Smooth muscle cell (in vitro differentiated cells): ENCODE measurements around the gene HES7. TPM values are rescaled to one million over a fixed set of nuclear protein-coding genes. Genes with fewer than 3 reads are reported as not detected.

Experiments used
- DNase-seq: peaks from one replicate; lab custom pipeline; 2025; ENCODE audit not compliant: unreplicated experiment; lab: John Stamatoyannopoulos, UW
- H2AFZ ChIP-seq: fragments of 200-600 bp; sonication (generic); 2 replicates; pipeline ENCODE4 v1.6.0; 2016; ENCODE audit warnings: antibody characterized with exemption, low read depth, mild to moderate bottlenecking
- H3F3A ChIP-seq: fragments of 200-600 bp; sonication (generic); 2 replicates; pipeline ENCODE4 v1.6.0; 2017; ENCODE audit warnings: antibody characterized with exemption, low read depth
- H3K27ac ChIP-seq: fragments of 200-600 bp; sonication (generic); 2 replicates; pipeline ENCODE4 v1.5.1; 2016; ENCODE audit warnings: low read depth, mild to moderate bottlenecking
- H3K27me3 ChIP-seq: fragments of 200-600 bp; sonication (generic); 2 replicates; pipeline ENCODE4 v1.6.1; 2016; ENCODE audit warnings: low read depth, mild to moderate bottlenecking
- H3K36me3 ChIP-seq: fragments of 200-600 bp; sonication (generic); 2 replicates; pipeline ENCODE4 v1.5.1; 2016; ENCODE audit warnings: low read depth
- H3K4me1 ChIP-seq: fragments of 200-600 bp; sonication (generic); 2 replicates; pipeline ENCODE4 v1.5.1; 2016; ENCODE audit warnings: low read depth
- H3K4me2 ChIP-seq: fragments of 200-600 bp; sonication (generic); 2 replicates; pipeline ENCODE4 v1.6.0; 2016; ENCODE audit warnings: mild to moderate bottlenecking
- H3K4me3 ChIP-seq: fragments of 200-600 bp; sonication (generic); 2 replicates; pipeline ENCODE4 v1.5.1; 2016; ENCODE audit warnings: mild to moderate bottlenecking
- H3K79me2 ChIP-seq: fragments of 200-600 bp; sonication (generic); 2 replicates; pipeline ENCODE4 v1.6.0; 2016; ENCODE audit warnings: low read depth, mild to moderate bottlenecking
- H3K9ac ChIP-seq: fragments of 200-600 bp; sonication (generic); 2 replicates; pipeline ENCODE4 v1.6.0; 2016; ENCODE audit warnings: low read depth
- H3K9me3 ChIP-seq: fragments of 200-600 bp; sonication (generic); replicated peaks from 2 replicates; pipeline ENCODE4 v1.5.1; 2016; ENCODE audit warnings: low read depth
- H4K20me1 ChIP-seq: fragments of 200-600 bp; sonication (generic); 2 replicates; pipeline ENCODE4 v1.6.0; 2016; ENCODE audit warnings: low read depth
- CTCF ChIP-seq: fragments of 200-600 bp; sonication (generic); IDR thresholded peaks from 2 replicates; pipeline ENCODE4 v1.5.1; 2017; ENCODE audit warnings: borderline replicate concordance, mild to moderate bottlenecking, antibody characterized with exemption; ENCODE audit not compliant: insufficient read depth, poor library complexity, severe bottlenecking
- WGBS: methylation state at CpG from one replicate; pipeline ENCODE4 v1.1.7; 2016; ENCODE audit warnings: low lambda C conversion rate; 5-methylcytosine and 5-hydroxymethylcytosine counted together
- polyA plus RNA-seq: library from polyadenylated mRNA; unstranded; fragments of >200 nt; fragmentation: Nextera tagmentation; extraction: Ambion mirVana; gene quantifications from 2 replicates; pipeline ENCODE4 v1.2.1, GENCODE V29; 2016
- total RNA-seq: library from RNA; depleted of rRNA; stranded (reverse); fragments of >200 nt; gene quantifications from 2 replicates; pipeline ENCODE4 v1.2.3, GENCODE V29; 2014

HES7 gene
- total and polyA plus RNA-seq, 2 experiments from 2014 or later, result not detected

GRCh38 chr17:8087952-8088230 is 36.0 kb downstream of the HES7 start:
- peaks cover 49% of the 10 kb centered on the region for H3K27me3 ChIP-seq
- no peaks in the 10 kb centered on the region for H3F3A ChIP-seq
- no peak for DNase-seq
- no peak overlapping the region for H3K4me3 ChIP-seq
- WGBS, result 76% methylated on average over 5 of the region's 5 CpGs
- H3K4me2 ChIP-seq, result no peak overlapping the region
- H3K36me3 ChIP-seq, result no peaks in the 10 kb centered on the region
- TF ChIP-seq CTCF, result no peak
- no peak overlapping the region for H3K9ac ChIP-seq
- H3K4me1 ChIP-seq, result no peaks in the 10 kb centered on the region
- H3K79me2 ChIP-seq, result no peaks in the 10 kb centered on the region
- no peak overlapping the region for H3K27ac ChIP-seq
- H4K20me1 ChIP-seq, result no peaks in the 10 kb centered on the region
- H2AFZ ChIP-seq, result no peak overlapping the region
- no peaks in the 10 kb centered on the region for H3K9me3 ChIP-seq

- 88% methylated on average over 16 of the region's 20 CpGs for WGBS
- Histone ChIP-seq H3K27me3 (peaks cover 49% of the 10 kb centered on the region), H3K36me3 (no peaks in the 10 kb centered on the region), H3K79me2 (no peaks in the 10 kb centered on the region), H3K27ac (no peak within 1 kb of the TSS), H4K20me1 (no peaks in the 10 kb centered on the region), H3K4me1 (no peaks in the 10 kb centered on the region), H2AFZ (no peak within 1 kb of the TSS), H3K9ac (no peak within 1 kb of the TSS), H3K9me3 (no peaks in the 10 kb centered on the region), H3F3A (no peaks in the 10 kb centered on the region), H3K4me2 (no peak within 1 kb of the TSS), H3K4me3 (no peak within 1 kb of the TSS)
- no peak for TF ChIP-seq CTCF
- no peak for DNase-seq
Observed at GRCh38 chr17:8087075-8087951, 36.6 kb downstream of the HES7 start, which contains the start of gene ALOX12B. Gene ALOX12B, minus strand, starts transcription at chr17:8087716. Its CDS starts 274 bp downstream, at chr17:8087442.

- no peaks in the 10 kb centered on the region for H3K9me3 ChIP-seq
- H3K9ac ChIP-seq, result no peak overlapping the region
- no peaks in the 10 kb centered on the region for H3K36me3 ChIP-seq
- WGBS, result 87% methylated on average over 6 of the region's 6 CpGs
- no peaks in the 10 kb centered on the region for H4K20me1 ChIP-seq
- no peak for TF ChIP-seq CTCF
- DNase-seq, result no peak
- H3F3A ChIP-seq, result no peaks in the 10 kb centered on the region
- H2AFZ ChIP-seq, result no peak overlapping the region
- no peak overlapping the region for H3K4me3 ChIP-seq
- no peaks in the 10 kb centered on the region for H3K79me2 ChIP-seq
- H3K4me1 ChIP-seq, result peaks cover 4% of the 10 kb centered on the region
- no peak overlapping the region for H3K4me2 ChIP-seq
- no peak overlapping the region for H3K27ac ChIP-seq
- peaks cover 45% of the 10 kb centered on the region for H3K27me3 ChIP-seq
Observed at GRCh38 chr17:8084250-8084649, 39.7 kb downstream of the HES7 start.

- no peaks in the 10 kb centered on the region for H3K9me3 ChIP-seq
- no peak for DNase-seq
- 89% methylated on average over 10 of the region's 10 CpGs for WGBS
- TF ChIP-seq CTCF, result no peak
- H3F3A ChIP-seq, result no peaks in the 10 kb centered on the region
- no peak overlapping the region for H3K4me3 ChIP-seq
- H3K36me3 ChIP-seq, result no peaks in the 10 kb centered on the region
- H3K9ac ChIP-seq, result no peak overlapping the region
- peaks cover 4% of the 10 kb centered on the region for H3K4me1 ChIP-seq
- no peaks in the 10 kb centered on the region for H4K20me1 ChIP-seq
- peaks cover 58% of the 10 kb centered on the region for H3K27me3 ChIP-seq
- no peak overlapping the region for H2AFZ ChIP-seq
- no peaks in the 10 kb centered on the region for H3K79me2 ChIP-seq
- H3K27ac ChIP-seq, result no peak overlapping the region
- H3K4me2 ChIP-seq, result no peak overlapping the region
Observed at GRCh38 chr17:8082292-8082691, 41.6 kb downstream of the HES7 start.
